GM23338 (cell line): ENCODE results near the gene SPAG7. TPM values are rescaled to one million over a fixed set of nuclear protein-coding genes. Genes with fewer than 3 reads are reported as not detected.

Experiments
- ATAC-seq: fragments of 200-7000 bp; cut with Tn5 transposase; 3 replicates; pipeline ENCODE4 v1.9.1; 2020
- DNase-seq: peaks from one replicate; pipeline ENCODE4 v3.0.0-alpha.2; 2015; ENCODE audit warnings: low spot score
- H2AFZ ChIP-seq: fragments of 200-600 bp; sonication (generic); 2 replicates; pipeline ENCODE4 v1.8.0; 2016; ENCODE audit warnings: antibody characterized with exemption, mild to moderate bottlenecking, moderate library complexity
- H3F3A ChIP-seq: fragments of 200-600 bp; sonication (generic); replicated peaks from 2 replicates; pipeline ENCODE4 v1.8.0; 2017; ENCODE audit warnings: antibody characterized with exemption, mixed run types, low read depth
- H3K27ac ChIP-seq: fragments of 200-600 bp; sonication (generic); 2 replicates; pipeline ENCODE4 v1.6.1; 2016; ENCODE audit warnings: low read depth
- H3K27me3 ChIP-seq: fragments of 200-600 bp; sonication (generic); 2 replicates; pipeline ENCODE4 v1.8.0; 2016; ENCODE audit warnings: mild to moderate bottlenecking, mixed run types, moderate library complexity; ENCODE audit not compliant: insufficient read depth
- H3K36me3 ChIP-seq: fragments of 200-600 bp; sonication (generic); 2 replicates; pipeline ENCODE4 v1.8.0; 2016; ENCODE audit warnings: mild to moderate bottlenecking; ENCODE audit not compliant: insufficient read depth
- H3K4me1 ChIP-seq: fragments of 200-600 bp; sonication (generic); 2 replicates; pipeline ENCODE4 v1.8.0; 2016; ENCODE audit warnings: mild to moderate bottlenecking, moderate library complexity; ENCODE audit not compliant: insufficient read depth
- H3K4me2 ChIP-seq: fragments of 200-600 bp; sonication (generic); 2 replicates; pipeline ENCODE4 v1.7.1; 2017; ENCODE audit warnings: mixed run types
- H3K4me3 ChIP-seq: fragments of 200-600 bp; sonication (generic); 2 replicates; pipeline ENCODE4 v1.6.1; 2016; ENCODE audit warnings: mixed run types
- H3K79me2 ChIP-seq: fragments of 200-600 bp; sonication (generic); replicated peaks from 2 replicates; pipeline ENCODE4 v1.8.0; 2017; ENCODE audit warnings: mild to moderate bottlenecking; ENCODE audit not compliant: insufficient read depth
- H3K9me2 ChIP-seq: fragments of 200-600 bp; sonication (generic); 2 replicates; pipeline ENCODE4 v1.8.0; 2017; ENCODE audit not compliant: insufficient read depth
- H4K20me1 ChIP-seq: fragments of 200-600 bp; sonication (generic); replicated peaks from 2 replicates; pipeline ENCODE4 v1.8.0; 2017; ENCODE audit warnings: mild to moderate bottlenecking; ENCODE audit not compliant: insufficient read depth
- H3K27ac Mint-ChIP-seq: 2 replicates; pipeline ENCODE4 v1.8.0; 2020; ENCODE audit warnings: inconsistent platforms, mild to moderate bottlenecking, moderate library complexity, mixed read lengths
- H3K27me3 Mint-ChIP-seq: 3 replicates; pipeline ENCODE4 v1.8.0; 2022; ENCODE audit warnings: low read depth, mild to moderate bottlenecking, moderate library complexity, mixed read lengths, inconsistent platforms; ENCODE audit not compliant: insufficient read depth, poor library complexity
- H3K36me3 Mint-ChIP-seq: 3 replicates; pipeline ENCODE4 v1.8.0; 2021; ENCODE audit warnings: low read depth, mild to moderate bottlenecking, inconsistent platforms, moderate library complexity, mixed read lengths
- H3K4me1 Mint-ChIP-seq: 3 replicates; pipeline ENCODE4 v1.8.0; 2020; ENCODE audit warnings: mild to moderate bottlenecking, inconsistent platforms, mixed read lengths
- H3K4me3 Mint-ChIP-seq: 3 replicates; pipeline ENCODE4 v1.8.0; 2021; ENCODE audit warnings: moderate library complexity, mild to moderate bottlenecking, inconsistent platforms, mixed read lengths
- H3K9me3 Mint-ChIP-seq: 3 replicates; pipeline ENCODE4 v1.8.0; 2020; ENCODE audit warnings: moderate library complexity, mild to moderate bottlenecking, inconsistent platforms, mixed read lengths
- CTCF ChIP-seq, 2 experiments: fragments of 200-600 bp in 1 of 2; sonication (generic) in 1 of 2; conservative IDR thresholded peaks; 2 replicates each; pipeline versions ENCODE4 v1.5.1 to v1.6.1; 2016 to 2017; ENCODE audit warnings: antibody characterized with exemption in 2 of 2, low read depth in 2 of 2, mild to moderate bottlenecking in 2 of 2, moderate library complexity in 1 of 2
- EZH2phosphoT487 ChIP-seq: fragments of 200-600 bp; sonication (generic); IDR thresholded peaks from one replicate; pipeline ENCODE4 v1.8.1; 2018; ENCODE audit warnings: antibody characterized with exemption; ENCODE audit not compliant: unreplicated experiment
- JUNB ChIP-seq: IDR thresholded peaks from one replicate; pipeline ENCODE4 v1.6.1; 2016; ENCODE audit warnings: antibody characterized with exemption; ENCODE audit not compliant: unreplicated experiment
- NANOG ChIP-seq: IDR thresholded peaks from 2 replicates; pipeline ENCODE4 v1.6.1; 2016; ENCODE audit warnings: antibody characterized with exemption, borderline replicate concordance
- POLR2AphosphoS5 ChIP-seq: IDR thresholded peaks from 2 replicates; pipeline ENCODE4 v1.6.1; 2016; ENCODE audit warnings: antibody characterized with exemption, low read depth
- ZNF114 ChIP-seq: fragments of 250-450 bp; sonication (Bioruptor Pico); IDR thresholded peaks from 2 replicates; pipeline ENCODE4 v1.5.0; 2020; ENCODE audit warnings: mild to moderate bottlenecking, moderate library complexity
- ZNF331 ChIP-seq: fragments of 250-450 bp; sonication (Bioruptor Pico); IDR thresholded peaks from 2 replicates; pipeline ENCODE4 v1.5.0; 2020; ENCODE audit warnings: low read depth, mild to moderate bottlenecking, moderate library complexity
- polyA plus RNA-seq: library from polyadenylated mRNA; unstranded; fragments of >200 nt; fragmentation: Nextera tagmentation; extraction: Ambion mirVana; gene quantifications from 2 replicates; pipeline ENCODE4 v1.2.1, GENCODE V29; 2016
- total RNA-seq: library from RNA; depleted of rRNA; stranded (reverse); fragments of >200 nt; shearing (Covaris generic); gene quantifications from 2 replicates; pipeline ENCODE4 v1.2.3, GENCODE V29; 2014

Gene SPAG7
- total and polyA plus RNA-seq, 2 experiments from 2014 or later: 77.9 to 226 TPM

- Histone ChIP-seq H3K9me2 (no peaks in the 10 kb centered on the region), H3F3A (peaks cover 50% of the 10 kb centered on the region), H3K27ac (peak overlapping the region; percentile 100), H3K36me3 (peaks cover 21% of the 10 kb centered on the region), H3K4me1 (peaks cover 39% of the 10 kb centered on the region), H2AFZ (no peak overlapping the region), H3K79me2 (peaks cover 49% of the 10 kb centered on the region), H4K20me1 (peaks cover 28% of the 10 kb centered on the region), H3K4me2 (peak overlapping the region; percentile 96), H3K4me3 (peak overlapping the region; percentile 96), H3K27me3 (no peaks in the 10 kb centered on the region)
- H3K4me3 Mint-ChIP-seq: peak overlapping the region; percentile 92
- peaks cover 42% of the 10 kb centered on the region for H3K4me1 Mint-ChIP-seq
- no peak for ATAC-seq
- peaks cover 62% of the 10 kb centered on the region for H3K36me3 Mint-ChIP-seq
- TF ChIP-seq CTCF (conservative IDR thresholded peaks at IDR 0.05; ENCODE audit: low read depth in 2 of 2) (no peak), POLR2AphosphoS5 (peak; percentile 7; the same call in 1 of the 2 replicates)
- no peak for DNase-seq
- H3K27me3 Mint-ChIP-seq: peaks cover 34% of the 10 kb centered on the region
- no peaks in the 10 kb centered on the region; the same call in 2 of the 3 replicates for H3K9me3 Mint-ChIP-seq
- peak overlapping the region; percentile 80 for H3K27ac Mint-ChIP-seq
Observed at GRCh38 chr17:4946312-4946976, 21.2 kb downstream of the SPAG7 start.

GRCh38 chr17:4945944-4946280 is 21.7 kb downstream of the SPAG7 start:
- Mint-ChIP-seq H3K4me1 (peaks cover 42% of the 10 kb centered on the region), H3K27me3 (peaks cover 31% of the 10 kb centered on the region), H3K27ac (peak overlapping the region; percentile 92), H3K9me3 (no peaks in the 10 kb centered on the region; the same call in 2 of the 3 replicates), H3K36me3 (peaks cover 67% of the 10 kb centered on the region), H3K4me3 (peak overlapping the region; percentile 92)
- Histone ChIP-seq H3K4me1 (peaks cover 39% of the 10 kb centered on the region), H3K4me2 (peak overlapping the region; percentile 96), H4K20me1 (peaks cover 33% of the 10 kb centered on the region), H3K4me3 (peak overlapping the region; percentile 96), H3F3A (peaks cover 55% of the 10 kb centered on the region), H3K27ac (peak overlapping the region; percentile 100), H3K79me2 (peaks cover 55% of the 10 kb centered on the region), H3K36me3 (peaks cover 21% of the 10 kb centered on the region), H2AFZ (no peak overlapping the region), H3K27me3 (no peaks in the 10 kb centered on the region), H3K9me2 (no peaks in the 10 kb centered on the region)
- DNase-seq (no peak), ATAC-seq (no peak)
- no peak for TF ChIP-seq ZNF114
- TF ChIP-seq EZH2phosphoT487: no peak
- TF ChIP-seq POLR2AphosphoS5: peak; percentile 27; the same call in 1 of the 2 replicates
- TF ChIP-seq NANOG: no peak
- no peak for TF ChIP-seq ZNF331 (CRISPR knock-in tag)
- no peak for TF ChIP-seq JUNB

- H3K9me2 ChIP-seq: no peaks in the 10 kb centered on the region
- peak; percentile 53 for DNase-seq
- ATAC-seq: no peak
- H3K4me2 ChIP-seq: peak overlapping the region; percentile 96
- H3F3A ChIP-seq: peaks cover 58% of the 10 kb centered on the region
- Mint-ChIP-seq H3K4me3 (peak overlapping the region; percentile 92), H3K27me3 (peaks cover 30% of the 10 kb centered on the region), H3K36me3 (peaks cover 70% of the 10 kb centered on the region), H3K9me3 (no peaks in the 10 kb centered on the region; the same call in 2 of the 3 replicates), H3K4me1 (peaks cover 38% of the 10 kb centered on the region), H3K27ac (peak overlapping the region; percentile 92)
- no peak overlapping the region for H2AFZ ChIP-seq
- peak overlapping the region; percentile 96 for H3K4me3 ChIP-seq
- peaks cover 58% of the 10 kb centered on the region for H3K79me2 ChIP-seq
- peaks cover 34% of the 10 kb centered on the region for H3K4me1 ChIP-seq
- TF ChIP-seq JUNB: no peak
- peak; percentile 53 for TF ChIP-seq POLR2AphosphoS5
- no peaks in the 10 kb centered on the region for H3K27me3 ChIP-seq
- H3K36me3 ChIP-seq: peaks cover 21% of the 10 kb centered on the region
- H3K27ac ChIP-seq: peak overlapping the region; percentile 100
- H4K20me1 ChIP-seq: peaks cover 34% of the 10 kb centered on the region
Observed at GRCh38 chr17:4945176-4945943, 22.3 kb downstream of the SPAG7 start.
